Neural cell (in vitro differentiated cells): Measurements from ENCODE around the gene DYDC1.

Experiments
- EP300 ChIP-seq: fragments of 450-650 bp; conservative IDR thresholded peaks from 2 replicates; pipeline ENCODE4 v1.6.1; 2014; ENCODE audit warnings: antibody characterized with exemption, mild to moderate bottlenecking, moderate library complexity; ENCODE audit not compliant: poor library complexity, severe bottlenecking
- EZH2 ChIP-seq: fragments of 200-600, 300-800 bp; shearing (Covaris generic), sonication (generic); IDR thresholded peaks from 2 replicates; pipeline ENCODE4 v1.6.1; 2014; ENCODE audit warnings: antibody characterized with exemption, low read length, borderline replicate concordance, mild to moderate bottlenecking; ENCODE audit not compliant: insufficient read depth, poor library complexity, severe bottlenecking
- MXI1 ChIP-seq: fragments of 450-650 bp; conservative IDR thresholded peaks from 2 replicates; pipeline ENCODE4 v1.6.1; 2014; ENCODE audit warnings: antibody characterized with exemption, mild to moderate bottlenecking; ENCODE audit not compliant: poor library complexity, severe bottlenecking
- POLR2AphosphoS5 ChIP-seq: IDR thresholded peaks from 2 replicates; pipeline ENCODE4 v1.6.1; 2012
- TF ChIP-seq, protein P1 (sequence below): fragments of 450-650 bp; IDR thresholded peaks from 2 replicates; pipeline ENCODE4 v1.5.1; 2014; ENCODE audit warnings: antibody characterized with exemption, mild to moderate bottlenecking, moderate library complexity; ENCODE audit not compliant: poor library complexity, severe bottlenecking
- TF ChIP-seq, protein P2 (sequence below): IDR thresholded peaks from 2 replicates; pipeline ENCODE4 v1.6.1; 2012; ENCODE audit warnings: borderline replicate concordance

DNA sequence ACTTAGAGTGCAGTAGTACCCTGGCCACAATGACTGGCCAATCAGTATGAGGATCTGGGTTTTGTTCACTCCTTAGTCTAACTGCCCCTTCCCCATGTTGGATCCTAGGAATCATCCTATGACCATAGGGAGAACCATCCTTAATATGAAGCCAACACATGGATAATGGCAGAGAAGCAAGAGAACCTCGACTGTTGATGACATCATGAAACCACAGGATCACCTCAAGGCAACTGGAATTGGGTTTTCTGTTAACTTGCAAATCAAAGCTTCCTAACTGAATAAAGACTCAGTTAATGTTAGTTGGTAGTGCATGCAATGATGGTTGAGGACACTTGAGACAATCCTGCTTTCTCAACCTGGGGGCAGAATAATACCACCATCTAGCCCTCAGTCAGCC, 48.5 kb upstream of the DYDC1 start:
- TF ChIP-seq EP300 = no peak
- TF ChIP-seq, protein P1, sequence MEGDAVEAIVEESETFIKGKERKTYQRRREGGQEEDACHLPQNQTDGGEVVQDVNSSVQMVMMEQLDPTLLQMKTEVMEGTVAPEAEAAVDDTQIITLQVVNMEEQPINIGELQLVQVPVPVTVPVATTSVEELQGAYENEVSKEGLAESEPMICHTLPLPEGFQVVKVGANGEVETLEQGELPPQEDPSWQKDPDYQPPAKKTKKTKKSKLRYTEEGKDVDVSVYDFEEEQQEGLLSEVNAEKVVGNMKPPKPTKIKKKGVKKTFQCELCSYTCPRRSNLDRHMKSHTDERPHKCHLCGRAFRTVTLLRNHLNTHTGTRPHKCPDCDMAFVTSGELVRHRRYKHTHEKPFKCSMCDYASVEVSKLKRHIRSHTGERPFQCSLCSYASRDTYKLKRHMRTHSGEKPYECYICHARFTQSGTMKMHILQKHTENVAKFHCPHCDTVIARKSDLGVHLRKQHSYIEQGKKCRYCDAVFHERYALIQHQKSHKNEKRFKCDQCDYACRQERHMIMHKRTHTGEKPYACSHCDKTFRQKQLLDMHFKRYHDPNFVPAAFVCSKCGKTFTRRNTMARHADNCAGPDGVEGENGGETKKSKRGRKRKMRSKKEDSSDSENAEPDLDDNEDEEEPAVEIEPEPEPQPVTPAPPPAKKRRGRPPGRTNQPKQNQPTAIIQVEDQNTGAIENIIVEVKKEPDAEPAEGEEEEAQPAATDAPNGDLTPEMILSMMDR = no peak
- TF ChIP-seq MXI1 = no peak
- TF ChIP-seq POLR2AphosphoS5 = no peak
- TF ChIP-seq EZH2 = no peak
- TF ChIP-seq, protein P2, sequence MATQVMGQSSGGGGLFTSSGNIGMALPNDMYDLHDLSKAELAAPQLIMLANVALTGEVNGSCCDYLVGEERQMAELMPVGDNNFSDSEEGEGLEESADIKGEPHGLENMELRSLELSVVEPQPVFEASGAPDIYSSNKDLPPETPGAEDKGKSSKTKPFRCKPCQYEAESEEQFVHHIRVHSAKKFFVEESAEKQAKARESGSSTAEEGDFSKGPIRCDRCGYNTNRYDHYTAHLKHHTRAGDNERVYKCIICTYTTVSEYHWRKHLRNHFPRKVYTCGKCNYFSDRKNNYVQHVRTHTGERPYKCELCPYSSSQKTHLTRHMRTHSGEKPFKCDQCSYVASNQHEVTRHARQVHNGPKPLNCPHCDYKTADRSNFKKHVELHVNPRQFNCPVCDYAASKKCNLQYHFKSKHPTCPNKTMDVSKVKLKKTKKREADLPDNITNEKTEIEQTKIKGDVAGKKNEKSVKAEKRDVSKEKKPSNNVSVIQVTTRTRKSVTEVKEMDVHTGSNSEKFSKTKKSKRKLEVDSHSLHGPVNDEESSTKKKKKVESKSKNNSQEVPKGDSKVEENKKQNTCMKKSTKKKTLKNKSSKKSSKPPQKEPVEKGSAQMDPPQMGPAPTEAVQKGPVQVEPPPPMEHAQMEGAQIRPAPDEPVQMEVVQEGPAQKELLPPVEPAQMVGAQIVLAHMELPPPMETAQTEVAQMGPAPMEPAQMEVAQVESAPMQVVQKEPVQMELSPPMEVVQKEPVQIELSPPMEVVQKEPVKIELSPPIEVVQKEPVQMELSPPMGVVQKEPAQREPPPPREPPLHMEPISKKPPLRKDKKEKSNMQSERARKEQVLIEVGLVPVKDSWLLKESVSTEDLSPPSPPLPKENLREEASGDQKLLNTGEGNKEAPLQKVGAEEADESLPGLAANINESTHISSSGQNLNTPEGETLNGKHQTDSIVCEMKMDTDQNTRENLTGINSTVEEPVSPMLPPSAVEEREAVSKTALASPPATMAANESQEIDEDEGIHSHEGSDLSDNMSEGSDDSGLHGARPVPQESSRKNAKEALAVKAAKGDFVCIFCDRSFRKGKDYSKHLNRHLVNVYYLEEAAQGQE = no peak
